DOHH2 (cell line): ENCODE data around the gene ZSCAN22.

Source experiments
- CTCF ChIP-seq: fragments of 200-600 bp; sonication (generic); IDR thresholded peaks from one replicate; pipeline ENCODE4 v1.5.1; 2014; ENCODE audit warnings: antibody characterized with exemption, mild to moderate bottlenecking, low read depth, low read length; ENCODE audit not compliant: poor library complexity, severe bottlenecking
- EZH2phosphoT487 ChIP-seq: fragments of 200-600 bp; sonication (generic); IDR thresholded peaks from 2 replicates; pipeline ENCODE4 v1.6.1; 2017; ENCODE audit warnings: borderline replicate concordance, mild to moderate bottlenecking, antibody characterized with exemption, low read length, moderate library complexity, mixed read lengths

- TF ChIP-seq CTCF (no peak), EZH2phosphoT487 (no peak)
These were observed 47.5 kb upstream of the ZSCAN22 start for GRCh38 chr19:58279042-58279924.
